HG02885 (cell line): ENCODE measurements around the gene FRMPD4.
"Not testable (repeated sequence)": the region's sequence is repeated elsewhere in the genome, so short reads cannot be mapped to it uniquely, and the experiment has no call there.

Source experiments
- ATAC-seq: cut with Tn5 transposase; IDR thresholded peaks from one replicate; pipeline ENCODE4 v1.9.1; 2021; ENCODE audit warnings: mild to moderate bottlenecking; ENCODE audit not compliant: unreplicated experiment, poor library complexity

Gene FRMPD4

DNA sequence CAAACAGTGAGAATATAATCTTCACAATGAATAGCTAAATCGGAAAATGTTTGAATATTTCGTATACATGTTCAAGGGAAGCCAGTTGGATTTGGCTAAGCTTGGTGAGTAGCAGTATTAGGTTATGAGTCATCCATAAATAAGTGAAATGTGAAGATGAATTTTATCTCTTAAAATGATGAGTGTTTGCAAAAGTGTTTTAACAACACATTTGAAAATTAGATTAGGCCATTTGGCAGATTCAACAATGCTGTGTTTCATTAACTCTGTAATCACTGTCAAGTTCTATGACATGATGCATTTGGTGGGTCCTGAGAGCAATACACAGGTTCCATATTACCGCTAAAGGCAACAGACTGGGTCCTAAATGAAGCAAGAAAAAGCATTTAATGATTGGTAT is 351.1 kb downstream of the FRMPD4 start:
- no peak for ATAC-seq

GRCh38 chrX:12494400-12495138 is 356.3 kb downstream of the FRMPD4 start:
- ATAC-seq: no peak

DNA sequence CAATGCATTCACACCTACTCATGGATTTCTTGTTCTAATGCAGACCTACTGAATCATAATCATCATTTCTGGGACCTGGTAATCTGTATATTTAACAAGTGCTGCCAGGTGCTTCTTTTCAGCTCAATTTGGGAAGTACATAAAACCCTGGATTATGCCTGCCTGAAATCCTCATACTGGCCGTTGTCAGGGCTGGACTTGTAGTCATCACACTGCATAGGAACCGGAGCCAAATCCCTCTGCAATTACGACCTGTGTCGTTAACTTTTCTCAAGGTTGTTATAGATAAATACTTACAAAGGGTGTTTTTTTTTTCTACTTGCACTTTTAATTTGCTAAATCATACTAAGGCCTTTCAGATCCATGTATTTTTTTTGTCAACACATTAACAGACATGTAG is 358.1 kb downstream of the FRMPD4 start:
- ATAC-seq: no peak

DNA sequence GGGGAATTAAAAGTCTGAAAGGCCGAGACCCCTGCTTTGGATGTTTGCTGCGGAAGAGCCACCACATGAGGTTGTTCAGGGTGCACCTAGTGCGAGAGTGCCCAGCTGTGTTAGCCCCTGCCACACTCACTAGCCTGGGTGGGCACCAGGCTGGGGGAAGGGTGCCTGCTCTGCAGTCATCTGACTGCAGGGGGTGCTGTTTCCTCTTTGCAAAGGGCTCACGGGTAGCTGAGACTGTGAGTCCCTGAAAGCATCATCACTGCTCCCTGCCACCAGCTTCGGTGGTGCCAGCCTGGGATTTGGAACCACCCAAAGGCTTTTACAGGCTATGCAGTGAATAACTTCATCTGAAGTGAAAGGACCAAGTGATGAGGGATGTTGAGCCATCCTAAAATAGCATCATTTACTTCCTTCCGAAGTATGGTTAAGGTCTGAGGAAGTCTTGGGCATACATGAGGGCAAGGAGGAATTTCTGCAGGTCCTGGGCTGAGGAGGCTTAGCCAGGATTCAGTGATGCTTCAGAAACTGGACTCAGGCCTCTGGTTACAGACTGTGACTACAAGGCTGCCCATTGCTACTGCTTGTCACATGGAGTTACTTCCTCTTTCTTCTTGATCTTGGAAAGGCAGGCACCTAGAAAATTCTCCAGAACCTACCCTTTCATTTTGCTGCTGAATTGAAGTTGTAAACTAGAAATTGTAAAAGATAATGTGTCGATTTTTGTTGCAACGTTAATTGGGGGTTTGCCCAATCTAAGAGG is 359.7 kb downstream of the FRMPD4 start:
- no peak for ATAC-seq

GRCh38 chrX:12505127-12505526 is 366.9 kb downstream of the FRMPD4 start:
- ATAC-seq: no peak

GRCh38 chrX:12515384-12515783 is 377.1 kb downstream of the FRMPD4 start:
- ATAC-seq: peak; percentile 81

DNA sequence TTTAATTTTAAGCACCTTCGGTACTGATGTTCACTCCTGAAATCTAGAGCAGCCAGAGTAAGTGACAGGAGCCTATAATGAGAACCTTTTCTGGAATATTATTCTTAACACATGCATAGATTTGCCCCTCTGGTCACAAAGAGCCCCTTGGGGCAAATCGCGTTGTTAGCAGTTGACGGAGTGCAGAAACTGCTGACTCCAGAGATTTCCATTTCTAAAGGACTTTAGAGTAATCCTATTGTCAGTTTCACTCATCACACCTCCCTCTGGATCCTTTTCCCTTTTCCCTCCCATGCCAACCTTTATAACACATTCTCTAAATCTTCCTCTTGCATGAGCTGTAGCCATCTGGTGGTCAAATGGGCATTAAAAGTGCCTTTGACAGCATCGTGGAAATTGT is 388.0 kb downstream of the FRMPD4 start:
- ATAC-seq: no peak

GRCh38 chrX:12538096-12538495 is 399.8 kb downstream of the FRMPD4 start:
- not testable (repeated sequence) for ATAC-seq

GRCh38 chrX:12542251-12542650 is 404.0 kb downstream of the FRMPD4 start:
- ATAC-seq: not testable (repeated sequence)

- no peak for ATAC-seq
These were observed 410.1 kb downstream of the FRMPD4 start for GRCh38 chrX:12548341-12548740.

- no peak for ATAC-seq
These were observed 410.5 kb downstream of the FRMPD4 start for GRCh38 chrX:12548746-12549145.

DNA sequence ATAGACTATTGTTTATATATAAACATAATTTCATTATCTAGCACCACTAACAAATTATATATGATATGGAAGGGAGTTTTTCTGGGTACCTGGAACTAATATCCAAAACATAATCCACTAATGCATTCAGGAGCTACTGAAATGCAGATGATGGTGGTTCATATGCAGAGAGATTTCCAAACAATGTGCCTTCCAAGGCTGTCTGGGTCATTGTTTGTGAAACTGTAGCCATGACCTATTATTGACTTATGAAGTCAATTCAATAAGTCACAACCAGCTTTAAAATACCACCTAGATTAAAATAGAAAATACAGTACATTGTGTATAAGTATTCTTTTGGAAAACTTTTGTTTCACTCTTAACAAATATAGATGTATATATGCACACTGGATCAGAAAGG is 415.9 kb downstream of the FRMPD4 start:
- no peak for ATAC-seq

- ATAC-seq: no peak
These were observed 424.8 kb downstream of the FRMPD4 start for GRCh38 chrX:12563121-12563520.

DNA sequence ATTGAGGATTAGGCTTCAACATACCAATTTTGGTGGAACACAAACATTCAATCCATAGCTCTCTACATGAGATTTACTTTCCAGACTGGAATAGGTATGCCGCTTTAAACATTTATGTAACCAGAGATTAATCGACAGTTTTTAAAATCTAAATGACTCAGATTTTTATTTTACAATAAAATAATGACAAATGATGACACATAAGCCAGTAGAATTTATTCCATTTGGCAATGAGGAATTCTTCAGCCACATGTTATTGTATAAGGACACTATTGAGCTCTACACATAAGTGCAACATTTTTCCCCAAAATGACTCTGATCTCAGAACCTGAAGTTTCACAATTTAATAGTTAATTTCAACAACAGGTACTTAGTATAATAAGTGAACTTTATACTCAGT is 425.9 kb downstream of the FRMPD4 start:
- ATAC-seq: no peak

DNA sequence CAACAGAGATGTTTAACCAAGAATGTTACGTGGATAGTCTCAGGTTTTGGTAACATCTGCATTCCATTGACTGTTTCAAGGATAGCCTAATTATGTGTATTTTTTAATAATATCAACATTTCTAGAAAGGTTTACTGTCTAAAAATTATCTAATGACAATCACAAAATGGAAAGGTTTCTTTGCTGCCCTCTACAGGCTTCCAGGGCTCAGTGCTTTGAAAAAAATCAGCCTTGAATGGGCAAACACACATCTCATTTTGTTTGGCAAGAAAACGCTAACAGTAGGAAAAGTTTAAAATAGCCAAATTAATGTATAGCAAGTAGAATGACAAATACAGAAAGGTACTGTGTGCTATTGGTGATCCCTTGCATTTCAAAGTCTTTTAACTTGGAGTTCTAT is 429.6 kb downstream of the FRMPD4 start:
- ATAC-seq: no peak

DNA sequence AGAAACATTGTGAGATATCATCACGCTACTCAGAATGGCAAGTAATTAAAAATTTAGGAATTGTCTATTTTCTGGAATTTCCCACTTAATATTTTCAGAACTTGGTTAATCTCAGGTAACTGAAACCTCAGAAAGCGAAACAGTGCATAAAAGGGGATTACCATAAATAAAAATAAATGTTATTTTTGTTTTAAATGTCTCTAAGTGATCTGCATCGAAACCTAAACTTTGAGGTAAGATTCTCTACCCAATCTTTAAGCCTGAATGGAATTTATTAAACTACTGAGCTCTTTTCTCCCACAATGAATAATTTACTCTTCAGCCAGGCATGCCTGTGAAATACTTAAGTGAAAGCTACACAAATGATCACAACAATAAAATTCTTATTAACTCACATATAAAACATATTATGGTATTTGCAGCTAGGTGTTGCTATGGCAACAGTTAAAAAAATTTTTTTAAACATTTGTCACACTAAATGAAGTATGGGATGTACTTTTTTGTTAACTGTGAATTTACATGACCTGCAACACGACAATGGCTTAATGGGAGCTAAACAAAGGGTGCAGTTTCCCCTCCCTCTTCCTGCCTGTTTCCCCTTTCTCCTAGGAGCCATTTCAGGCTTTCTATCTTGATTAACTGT is 432.7 kb downstream of the FRMPD4 start:
- ATAC-seq: no peak

- no peak for ATAC-seq
These were observed 441.0 kb downstream of the FRMPD4 start for GRCh38 chrX:12579311-12579710.

- ATAC-seq: no peak
These were observed 442.3 kb downstream of the FRMPD4 start for GRCh38 chrX:12580548-12580947.

DNA sequence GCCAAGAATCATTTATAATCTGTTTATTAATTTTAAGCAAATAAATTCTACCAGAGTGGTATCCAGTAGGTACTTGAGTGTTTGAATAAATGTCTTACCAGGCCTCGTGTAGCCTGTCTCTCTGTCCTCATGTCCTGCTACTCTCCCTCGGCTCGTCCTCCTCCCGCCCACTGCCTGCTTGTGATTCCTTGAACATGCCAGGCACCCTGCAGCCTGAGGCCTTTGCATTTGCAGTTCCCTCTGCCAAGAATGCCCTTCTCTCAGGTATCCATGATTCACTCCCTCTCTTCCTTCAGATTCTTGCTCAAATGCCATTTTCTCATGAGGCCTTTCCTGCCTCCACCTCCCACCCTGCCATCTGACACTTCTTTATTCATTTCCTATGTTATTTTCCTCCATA is 443.3 kb downstream of the FRMPD4 start:
- ATAC-seq: no peak

GRCh38 chrX:12582649-12583048 is 444.4 kb downstream of the FRMPD4 start:
- ATAC-seq: no peak

DNA sequence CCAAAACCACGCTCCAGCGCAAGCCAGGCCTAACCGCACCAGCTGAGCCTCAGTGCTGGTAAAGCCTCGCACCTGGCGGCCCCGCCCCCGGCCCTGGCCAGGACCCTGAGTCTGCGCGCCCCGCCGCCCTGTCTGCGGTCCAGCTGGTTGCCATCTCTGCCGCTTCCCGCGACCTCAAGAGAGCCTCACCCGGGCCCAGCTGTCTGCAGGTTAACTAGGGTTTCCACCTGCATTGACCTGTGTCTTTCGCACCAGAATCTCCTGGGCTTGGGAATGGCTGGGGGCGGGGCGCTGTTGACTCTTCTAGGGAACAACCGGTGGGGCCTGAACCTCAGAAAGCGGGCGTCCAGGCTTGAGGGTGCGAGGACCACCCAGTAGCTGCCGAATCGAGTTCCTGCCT is 445.3 kb downstream of the FRMPD4 start:
- no peak for ATAC-seq
